ENCODE measurements around the gene ALAS1.

The ALAS1 gene

DNA sequence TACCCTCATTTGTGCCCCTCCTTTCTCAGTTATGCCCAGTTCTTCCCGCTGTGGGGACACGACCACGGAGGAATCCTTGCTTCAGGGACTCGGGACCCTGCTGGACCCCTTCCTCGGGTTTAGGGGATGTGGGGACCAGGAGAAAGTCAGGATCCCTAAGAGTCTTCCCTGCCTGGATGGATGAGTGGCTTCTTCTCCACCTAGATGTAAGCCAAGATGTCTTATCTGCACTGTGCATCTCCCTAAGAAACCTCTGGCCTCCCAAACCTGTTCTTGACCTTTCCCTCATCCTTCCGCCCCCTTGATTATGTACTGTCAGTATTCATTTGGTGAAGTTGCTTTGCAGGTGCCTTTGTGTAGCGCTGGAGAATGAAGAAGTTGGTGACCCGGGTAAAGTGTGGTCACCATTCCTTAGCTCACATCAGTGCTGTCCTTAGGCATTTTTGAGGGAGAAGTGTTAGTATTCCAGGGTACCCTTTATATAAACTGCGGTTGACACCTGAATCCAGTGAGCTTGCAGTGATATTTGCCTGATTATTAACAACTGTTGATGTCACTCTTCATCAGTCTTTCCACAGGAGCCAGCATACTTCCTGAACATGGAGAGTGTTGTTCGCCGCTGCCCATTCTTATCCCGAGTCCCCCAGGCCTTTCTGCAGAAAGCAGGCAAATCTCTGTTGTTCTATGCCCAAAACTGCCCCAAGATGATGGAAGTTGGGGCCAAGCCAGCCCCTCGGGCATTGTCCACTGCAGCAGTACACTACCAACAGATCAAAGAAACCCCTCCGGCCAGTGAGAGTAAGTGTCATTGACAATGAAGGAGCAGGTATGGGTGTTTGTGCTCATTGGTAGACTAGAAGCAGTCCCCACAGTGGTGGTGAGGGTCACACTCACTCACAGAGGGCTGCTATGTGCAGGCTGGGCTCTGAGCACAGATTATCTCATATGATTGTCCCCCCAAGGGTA lies 966 bp downstream of the ALAS1 start:
- DNase-seq (ENCODE audit: low spot score), result no peak

DNA sequence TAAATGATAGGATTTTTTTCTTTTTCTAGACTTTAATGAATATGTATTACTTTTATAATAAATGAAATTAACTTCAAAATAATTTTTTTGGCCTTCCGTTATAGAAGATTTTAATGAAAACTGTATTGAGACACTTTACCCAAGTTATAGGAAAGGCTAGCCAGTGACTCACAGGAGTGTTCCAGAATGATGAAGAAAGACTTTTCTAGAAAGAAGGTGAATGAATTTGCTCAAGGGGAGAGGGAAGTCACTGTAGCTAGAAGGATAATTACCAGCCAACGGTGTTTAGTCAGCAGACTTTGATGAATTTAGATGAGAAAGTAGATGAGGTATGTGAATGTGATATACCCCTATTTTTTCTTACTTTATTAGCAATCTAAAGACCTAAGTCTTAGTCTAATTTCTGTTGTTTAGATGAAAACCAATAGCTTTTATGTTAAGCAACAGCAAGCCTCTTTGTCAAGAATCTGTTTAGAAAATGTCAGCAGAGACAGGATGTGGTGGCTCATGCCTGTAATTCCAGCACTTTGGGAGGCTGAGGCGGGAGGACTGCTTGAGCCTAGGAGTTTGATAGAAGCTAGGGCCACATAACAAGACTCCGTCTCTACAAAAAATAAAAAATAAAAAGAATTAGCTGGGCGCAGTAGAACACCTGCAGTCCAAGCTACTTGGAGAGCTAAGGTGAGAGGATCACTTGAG lies 3.2 kb downstream of the ALAS1 start:
- no peak for DNase-seq (ENCODE audit: low spot score)

DNA sequence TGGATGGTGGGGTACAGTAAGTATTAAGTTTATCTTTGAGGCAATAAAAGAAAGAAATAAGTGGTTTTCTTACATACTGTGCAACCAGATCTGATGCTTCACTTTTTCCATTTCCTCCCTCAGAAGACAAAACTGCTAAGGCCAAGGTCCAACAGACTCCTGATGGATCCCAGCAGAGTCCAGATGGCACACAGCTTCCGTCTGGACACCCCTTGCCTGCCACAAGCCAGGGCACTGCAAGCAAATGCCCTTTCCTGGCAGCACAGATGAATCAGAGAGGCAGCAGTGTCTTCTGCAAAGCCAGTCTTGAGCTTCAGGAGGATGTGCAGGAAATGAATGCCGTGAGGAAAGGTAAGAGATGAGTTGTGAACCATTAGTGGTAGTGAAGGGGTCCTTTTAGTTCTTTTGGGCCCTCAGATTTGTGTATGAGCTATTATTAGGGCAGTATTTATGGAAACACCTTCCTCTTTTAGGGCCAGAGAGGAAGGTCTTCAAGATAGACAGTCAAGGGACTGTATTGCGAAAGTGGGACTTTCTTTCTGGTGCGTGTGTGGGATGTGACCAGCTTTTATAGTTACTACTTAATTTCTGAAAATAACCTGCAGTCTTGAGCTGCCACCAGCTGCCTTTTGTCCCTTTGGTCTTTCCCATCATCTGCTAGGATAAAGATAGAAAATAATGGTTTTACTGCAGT lies 4.6 kb downstream of the ALAS1 start:
- no peak for DNase-seq (ENCODE audit: low spot score)

DNA sequence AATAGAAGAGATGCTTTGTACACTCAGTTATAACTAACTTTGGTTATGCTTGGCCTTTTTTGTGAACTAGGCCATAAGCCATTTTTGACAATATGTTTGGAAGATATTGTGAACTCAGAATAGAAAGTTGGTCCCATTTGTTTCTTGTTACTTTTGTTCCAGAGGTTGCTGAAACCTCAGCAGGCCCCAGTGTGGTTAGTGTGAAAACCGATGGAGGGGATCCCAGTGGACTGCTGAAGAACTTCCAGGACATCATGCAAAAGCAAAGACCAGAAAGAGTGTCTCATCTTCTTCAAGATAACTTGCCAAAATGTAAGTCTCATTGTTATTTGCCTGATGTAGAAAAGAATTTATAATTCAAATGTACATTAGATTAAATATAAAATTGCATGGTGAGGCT lies 5.7 kb downstream of the ALAS1 start:
- DNase-seq (ENCODE audit: low spot score), result no peak

DNA sequence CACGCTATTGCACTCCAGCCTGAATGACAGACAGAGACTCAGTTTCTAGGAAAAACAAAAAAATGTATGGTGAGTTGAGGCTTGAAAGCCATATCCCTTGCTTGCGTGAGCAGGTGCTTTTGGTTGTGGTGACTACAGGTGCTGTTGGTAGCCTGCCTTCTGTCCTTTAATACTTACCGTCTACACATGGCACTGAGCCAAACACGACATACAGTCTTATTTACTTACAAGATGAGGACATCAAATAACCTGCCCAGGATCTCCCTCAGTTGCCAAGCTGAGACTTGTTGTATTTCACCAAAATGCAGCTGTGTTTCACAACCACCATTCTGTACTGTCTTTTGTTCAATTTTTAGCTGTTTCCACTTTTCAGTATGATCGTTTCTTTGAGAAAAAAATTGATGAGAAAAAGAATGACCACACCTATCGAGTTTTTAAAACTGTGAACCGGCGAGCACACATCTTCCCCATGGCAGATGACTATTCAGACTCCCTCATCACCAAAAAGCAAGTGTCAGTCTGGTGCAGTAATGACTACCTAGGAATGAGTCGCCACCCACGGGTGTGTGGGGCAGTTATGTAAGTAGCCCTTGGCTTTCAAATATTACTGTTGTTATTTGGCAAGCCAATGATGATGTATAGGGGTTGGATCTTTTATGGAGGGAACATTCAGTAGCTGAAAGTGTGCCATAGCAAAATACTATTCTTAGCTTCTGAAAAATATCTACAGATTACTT lies 6.5 kb downstream of the ALAS1 start:
- no peak for DNase-seq (ENCODE audit: low spot score)

DNA sequence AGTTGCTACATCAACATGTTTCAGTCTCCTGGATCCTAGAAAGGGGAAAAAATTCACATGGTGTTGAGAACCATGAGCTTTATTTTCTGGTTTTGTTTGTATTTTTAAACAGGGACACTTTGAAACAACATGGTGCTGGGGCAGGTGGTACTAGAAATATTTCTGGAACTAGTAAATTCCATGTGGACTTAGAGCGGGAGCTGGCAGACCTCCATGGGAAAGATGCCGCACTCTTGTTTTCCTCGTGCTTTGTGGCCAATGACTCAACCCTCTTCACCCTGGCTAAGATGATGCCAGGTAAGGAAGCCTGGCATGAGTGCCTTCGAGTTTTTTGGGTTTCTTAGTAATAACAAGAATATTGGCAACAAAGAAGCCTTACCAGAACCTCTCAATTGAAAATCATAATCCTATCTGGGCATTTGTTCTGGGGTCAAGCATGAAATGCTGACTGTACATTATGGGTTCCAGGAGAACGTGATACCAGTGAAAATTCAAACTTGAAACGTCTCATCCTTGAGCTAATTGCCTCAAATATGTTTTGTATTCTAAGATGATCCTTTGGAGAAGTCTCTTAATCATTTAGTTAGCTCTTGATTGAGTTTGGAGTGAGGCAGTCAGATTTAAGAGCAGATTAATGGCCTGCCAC lies 7.9 kb downstream of the ALAS1 start:
- no peak for DNase-seq (ENCODE audit: low spot score)

DNA sequence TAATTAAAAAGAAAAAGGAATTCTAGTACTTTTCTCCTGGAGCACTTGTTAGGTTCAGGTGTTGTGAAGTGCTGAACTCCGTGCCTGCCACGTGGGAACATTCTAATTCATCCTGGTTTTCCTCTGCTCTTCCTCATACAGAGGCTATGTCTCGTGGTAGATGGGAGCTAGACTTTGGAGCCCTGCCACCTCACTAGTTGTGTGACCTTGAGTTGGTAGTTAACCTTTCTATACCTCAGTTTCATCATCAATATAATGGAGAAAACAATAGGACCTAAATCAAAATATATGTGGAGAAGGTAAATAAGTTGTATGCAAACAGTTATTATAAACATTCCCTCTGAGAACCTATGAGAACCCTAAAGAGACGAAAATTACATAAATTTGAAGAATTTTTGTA lies 10.6 kb downstream of the ALAS1 start:
- no peak for DNase-seq (ENCODE audit: low spot score)

DNA sequence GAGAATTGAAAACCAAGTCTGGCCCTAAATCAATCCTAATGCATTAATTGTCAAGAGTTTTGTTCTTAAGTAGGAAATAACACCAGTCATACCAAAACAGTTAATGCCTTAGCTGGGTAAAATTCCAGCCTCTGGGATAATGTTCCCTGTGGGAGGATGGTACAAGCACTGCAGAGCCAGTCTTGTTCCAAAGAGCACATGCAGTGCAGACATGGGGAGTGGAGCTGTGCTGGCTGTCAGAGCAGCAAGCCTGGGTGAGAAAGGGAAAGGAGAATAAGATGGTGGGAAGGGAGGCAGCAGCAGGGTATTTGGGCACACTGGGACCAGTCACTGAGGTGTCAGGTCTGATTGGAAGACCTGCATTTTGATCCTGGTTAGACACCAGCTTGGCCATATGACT lies 12.1 kb downstream of the ALAS1 start:
- no peak for DNase-seq (ENCODE audit: low spot score)

DNA sequence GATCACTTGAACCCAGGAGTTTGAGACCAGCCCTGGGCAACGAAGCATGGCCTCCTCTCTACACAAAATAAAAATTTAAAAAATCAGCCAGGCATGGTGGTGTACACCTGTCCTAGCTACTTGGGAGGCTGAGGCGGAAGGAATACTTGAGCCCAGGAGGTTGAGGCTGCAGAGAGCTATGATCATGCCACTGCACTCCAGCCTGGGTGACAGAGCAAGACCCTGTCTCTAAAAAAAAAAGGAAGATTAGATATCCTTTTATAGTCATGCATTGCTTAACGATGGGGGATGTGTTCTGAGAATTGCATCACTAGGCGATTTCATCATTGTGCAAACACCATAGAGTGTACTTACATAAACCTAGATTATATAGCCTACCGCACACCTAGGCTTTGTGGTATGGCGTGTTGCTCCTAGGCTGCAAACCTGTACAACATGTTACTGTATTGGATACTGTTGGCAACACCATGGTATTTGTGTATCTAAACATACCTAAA lies 12.6 kb downstream of the ALAS1 start:
- DNase-seq (ENCODE audit: low spot score), result no peak

DNA sequence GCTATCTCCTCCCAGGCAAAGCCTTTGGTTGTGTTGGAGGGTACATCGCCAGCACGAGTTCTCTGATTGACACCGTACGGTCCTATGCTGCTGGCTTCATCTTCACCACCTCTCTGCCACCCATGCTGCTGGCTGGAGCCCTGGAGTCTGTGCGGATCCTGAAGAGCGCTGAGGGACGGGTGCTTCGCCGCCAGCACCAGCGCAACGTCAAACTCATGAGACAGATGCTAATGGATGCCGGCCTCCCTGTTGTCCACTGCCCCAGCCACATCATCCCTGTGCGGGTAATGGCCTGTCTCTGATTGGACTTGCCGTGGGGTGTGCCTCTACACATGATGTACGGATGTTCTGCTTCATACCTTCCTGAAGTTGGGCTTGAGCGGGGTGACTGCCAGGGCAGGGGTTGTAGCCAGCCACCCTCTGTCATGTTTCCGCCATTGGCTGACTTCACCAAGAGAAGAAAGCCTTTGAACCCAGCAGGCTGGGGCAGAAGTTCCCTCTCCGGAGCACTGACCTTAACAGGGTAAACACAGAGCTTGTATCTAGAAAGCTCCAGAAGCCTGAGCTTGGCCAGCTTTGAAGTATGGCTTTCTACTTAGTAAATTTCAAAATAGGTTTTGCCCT lies 13.4 kb downstream of the ALAS1 start:
- DNase-seq (ENCODE audit: low spot score), result no peak

DNA sequence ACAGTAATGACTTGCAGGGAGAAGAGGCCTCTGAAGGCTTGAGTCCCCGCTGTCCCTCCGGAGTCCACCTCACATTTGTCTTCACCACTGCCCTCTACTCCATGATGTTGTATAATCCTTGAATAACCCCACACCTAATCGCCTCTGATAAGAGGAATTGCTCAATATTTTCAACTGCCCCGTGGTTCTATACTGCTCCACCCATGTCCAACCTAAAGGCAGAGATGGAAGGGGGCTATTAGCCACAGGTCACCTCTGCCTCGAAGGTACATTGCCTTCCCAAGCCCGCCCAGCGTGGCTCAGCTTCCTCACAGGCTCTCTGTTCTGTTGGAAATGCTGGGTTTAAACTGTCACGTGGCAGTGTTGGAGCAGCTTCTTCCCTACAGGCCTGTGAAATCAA lies 15.0 kb downstream of the ALAS1 start:
- DNase-seq (ENCODE audit: low spot score), result no peak

DNA sequence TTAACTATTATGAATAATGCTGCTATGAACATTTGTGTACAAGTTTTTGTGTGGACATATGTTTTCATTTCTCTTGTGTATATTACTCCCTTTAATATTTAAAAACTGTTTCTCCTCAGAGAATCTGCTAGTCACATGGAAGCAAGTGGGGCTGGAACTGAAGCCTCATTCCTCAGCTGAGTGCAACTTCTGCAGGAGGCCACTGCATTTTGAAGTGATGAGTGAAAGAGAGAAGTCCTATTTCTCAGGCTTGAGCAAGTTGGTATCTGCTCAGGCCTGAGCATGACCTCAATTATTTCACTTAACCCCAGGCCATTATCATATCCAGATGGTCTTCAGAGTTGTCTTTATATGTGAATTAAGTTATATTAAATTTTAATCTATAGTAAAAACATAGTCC lies 15.9 kb downstream of the ALAS1 start:
- DNase-seq (ENCODE audit: low spot score), result no peak

DNA sequence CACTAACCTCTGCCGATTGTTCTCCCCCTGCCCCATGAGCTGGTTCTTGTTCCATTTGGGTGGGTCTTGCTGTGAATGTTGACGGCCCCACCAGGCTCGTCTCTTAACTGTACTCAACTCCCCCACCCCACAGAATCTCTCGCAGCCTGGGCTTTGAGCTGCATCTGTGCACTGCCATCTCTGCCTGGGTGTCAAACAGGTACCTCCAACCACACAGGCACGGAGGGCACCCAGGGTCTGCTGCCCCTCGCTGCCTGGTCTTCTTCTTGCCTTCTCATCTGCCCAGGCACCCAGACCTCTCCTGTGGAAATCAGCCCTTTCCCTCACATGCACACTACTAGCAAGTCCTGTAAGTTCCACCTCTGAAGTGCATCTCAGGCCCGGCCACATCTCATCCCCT lies 17.4 kb downstream of the ALAS1 start:
- no peak for DNase-seq (ENCODE audit: low spot score)

DNA sequence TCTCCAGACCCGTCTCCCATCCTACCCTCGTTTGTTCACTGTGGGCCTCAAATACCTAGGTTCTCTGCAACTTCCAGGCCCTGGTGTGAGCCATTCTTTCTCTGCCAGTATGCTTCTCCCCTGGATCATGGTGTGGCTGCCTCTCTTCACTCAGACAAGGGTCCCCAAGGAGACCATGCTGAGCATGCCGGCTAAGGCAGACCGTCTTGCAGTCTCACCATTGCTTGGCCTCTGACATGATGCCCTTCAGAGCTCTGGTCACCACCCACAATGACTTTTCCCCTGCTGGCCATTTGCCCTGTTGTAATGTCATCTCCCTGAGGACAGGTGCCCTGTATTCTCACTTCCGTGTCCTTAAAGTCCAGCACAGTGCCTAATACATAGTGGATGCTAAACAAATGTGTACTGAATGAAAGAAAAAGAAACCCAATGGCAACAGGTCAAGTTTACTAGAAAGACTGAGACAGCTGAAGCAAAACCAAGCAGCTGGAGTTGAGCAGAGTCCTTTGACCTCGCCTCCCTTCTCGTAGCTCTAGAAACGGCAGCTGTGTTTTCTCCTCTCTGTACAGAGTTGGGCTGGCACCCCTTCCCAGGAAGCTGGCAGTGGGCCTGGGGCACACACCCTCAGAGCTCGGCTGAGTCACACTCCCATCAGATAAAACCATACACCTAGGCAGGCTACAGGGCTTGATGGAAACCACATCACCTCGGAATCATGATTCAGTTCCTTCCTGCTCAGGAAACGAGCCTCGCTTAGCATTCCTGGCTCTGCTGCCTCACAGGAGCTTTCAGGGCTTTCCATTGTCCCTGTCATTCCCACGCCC lies 18.8 kb downstream of the ALAS1 start:
- DNase-seq (ENCODE audit: low spot score), result peak; percentile 98

DNA sequence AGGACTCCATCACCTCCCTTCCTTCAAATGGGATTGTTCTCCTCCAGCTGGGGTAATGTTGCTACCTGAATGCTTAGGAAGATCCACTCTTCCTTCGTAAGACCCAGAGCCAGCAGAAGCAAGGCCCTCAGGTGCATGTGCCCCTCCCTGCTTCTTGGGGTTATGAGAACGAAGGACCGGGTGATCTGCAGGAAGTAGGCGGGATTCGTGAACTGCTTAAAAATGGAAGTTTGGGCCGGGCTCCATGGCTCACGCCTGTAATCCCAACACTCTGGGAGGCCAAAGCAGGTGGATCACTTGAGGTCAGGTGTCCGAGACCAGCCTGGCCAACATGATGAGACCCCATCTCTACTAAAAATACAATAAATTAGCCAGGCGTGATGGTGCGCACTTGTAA lies 19.4 kb downstream of the ALAS1 start:
- no peak for DNase-seq (ENCODE audit: low spot score)

DNA sequence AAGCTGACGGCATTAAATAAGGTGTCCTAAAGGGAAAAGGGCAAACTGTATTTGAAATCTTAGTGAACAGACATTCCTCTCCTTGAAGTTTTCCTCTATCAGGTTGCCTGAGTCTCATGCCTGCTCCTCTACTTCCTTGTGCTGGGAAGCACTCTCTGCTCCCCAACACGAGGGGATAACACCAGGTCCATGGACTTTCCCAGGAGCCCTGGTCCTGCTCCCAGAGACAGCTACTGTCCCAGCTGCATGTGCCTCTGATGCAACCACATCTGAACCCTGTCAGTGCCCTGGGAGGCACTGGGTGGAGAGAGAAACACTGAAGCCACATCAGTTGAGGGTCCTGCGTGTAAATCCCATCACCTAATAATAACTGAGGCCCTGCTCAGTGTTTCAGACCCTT lies 20.1 kb downstream of the ALAS1 start:
- no peak for DNase-seq (ENCODE audit: low spot score)

DNA sequence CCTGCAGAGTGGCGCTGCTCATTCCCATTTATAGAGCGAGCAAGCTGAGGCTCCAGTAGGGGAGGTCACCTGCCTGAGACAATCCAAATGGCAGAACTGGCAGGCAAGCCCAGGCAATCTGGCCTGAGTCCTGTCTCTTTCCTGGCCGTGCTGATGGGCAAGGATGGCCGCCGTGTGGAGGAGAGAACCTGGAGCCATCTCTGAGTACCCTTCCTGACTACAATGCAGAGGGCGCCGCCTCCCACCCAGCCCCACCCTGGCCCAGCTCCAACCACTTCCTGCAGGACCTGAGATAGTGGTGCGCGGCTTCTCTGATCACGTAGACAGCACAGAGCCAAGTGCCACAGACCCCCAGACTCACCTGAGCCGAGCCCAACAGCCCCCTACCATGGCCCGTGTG lies 20.5 kb downstream of the ALAS1 start:
- no peak for DNase-seq (ENCODE audit: low spot score)

DNA sequence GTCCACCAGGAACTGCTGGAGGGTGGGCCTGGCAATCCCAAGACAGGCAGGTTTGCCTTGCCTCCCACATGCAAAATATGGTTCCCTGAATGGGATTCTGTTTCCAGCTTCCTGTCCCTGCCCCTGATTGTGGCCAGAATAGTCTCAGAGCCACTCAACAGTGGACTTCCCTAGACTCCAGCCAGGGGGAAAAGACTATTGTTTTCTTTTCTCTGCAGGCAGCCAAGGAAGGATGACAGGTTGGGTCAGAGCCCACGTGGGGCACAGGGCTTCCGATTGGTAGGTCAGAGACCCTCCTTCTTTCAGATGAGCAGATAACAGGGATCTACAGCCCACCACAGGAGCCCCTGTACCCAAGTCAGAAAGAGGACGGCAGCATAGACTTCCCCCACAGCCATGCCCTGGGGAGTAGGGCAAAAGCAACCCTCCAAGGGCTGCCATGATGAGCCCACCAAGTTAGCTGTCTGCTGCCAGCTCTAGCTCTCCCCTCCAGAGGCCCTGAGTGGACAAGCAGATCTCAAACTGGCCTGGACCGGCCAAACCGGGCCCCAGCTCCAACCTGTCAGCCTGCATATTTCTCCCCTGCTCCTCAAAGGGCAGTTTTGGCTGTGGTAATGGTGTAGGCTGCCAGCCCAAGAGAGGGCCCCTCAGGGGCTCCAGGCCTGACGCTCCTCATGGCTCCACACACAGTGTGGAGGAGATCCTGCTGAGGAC lies 21.1 kb downstream of the ALAS1 start:
- DNase-seq (ENCODE audit: low spot score), result peak; percentile 92

DNA sequence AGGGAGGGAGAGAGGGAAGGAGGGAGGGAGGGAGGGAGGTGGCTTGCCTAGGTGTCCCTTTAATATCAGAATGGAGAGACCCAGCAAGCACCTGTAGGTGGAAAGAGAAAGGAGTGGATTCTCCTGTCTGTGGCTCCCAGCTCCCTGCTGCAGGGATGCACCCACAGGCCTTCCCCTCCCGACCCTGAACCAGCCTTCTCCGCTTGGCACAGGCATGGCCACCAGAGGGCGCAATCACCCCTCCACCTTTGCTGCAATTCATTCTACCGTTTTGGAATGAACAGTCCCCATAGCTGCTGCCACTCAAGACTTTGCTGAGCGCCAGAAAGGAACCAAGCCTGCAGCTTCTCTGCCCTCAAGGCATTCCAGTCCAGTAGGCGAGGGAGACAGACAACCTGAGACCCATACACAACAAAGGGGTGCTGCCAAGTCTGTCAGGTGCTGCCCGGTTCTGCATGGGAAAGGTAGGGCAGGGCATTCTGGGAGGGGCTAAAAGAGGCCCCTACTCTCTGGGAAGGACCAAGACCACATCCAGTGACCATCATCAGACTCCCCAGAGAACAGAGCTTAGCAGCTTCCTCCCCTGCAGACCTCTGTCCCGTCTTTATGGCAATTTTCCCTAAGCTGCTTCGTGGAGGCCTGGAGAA lies 22.5 kb downstream of the ALAS1 start:
- DNase-seq (ENCODE audit: low spot score), result peak; percentile 76
